ENCODE data around the gene COL28A1.

The COL28A1 gene

GRCh38 chr7:7354674-7355073 is 181.0 kb downstream of the COL28A1 start:
- Histone ChIP-seq H3K4me1 (ENCODE audit: low read depth, poor library complexity, severe bottlenecking) (no peaks in the 10 kb centered on the region), H3K4me2 (no peak overlapping the region), H3K79me2 (ENCODE audit: insufficient read depth, low read depth) (no peaks in the 10 kb centered on the region), H3K27ac (no peak overlapping the region), H3K36me3 (ENCODE audit: insufficient read depth) (no peaks in the 10 kb centered on the region), H4K20me1 (ENCODE audit: insufficient read depth) (no peaks in the 10 kb centered on the region), H3K9ac (no peak overlapping the region), H3K4me3 (IDR thresholded peaks at IDR 0.05; ENCODE audit: insufficient read depth, low read depth, low read length) (no peak overlapping the region), H3K27me3 (ENCODE audit: insufficient read depth, low read depth) (no peaks in the 10 kb centered on the region), H2AFZ (ENCODE audit: low read depth) (no peak overlapping the region)
- TF ChIP-seq CTCF (conservative IDR thresholded peaks at IDR 0.05; ENCODE audit: low read depth, low read length) = no peak

- Histone ChIP-seq H3K36me3 (ENCODE audit: insufficient read depth) (no peaks in the 10 kb centered on the region), H3K27me3 (ENCODE audit: insufficient read depth, low read depth) (no peaks in the 10 kb centered on the region), H3K4me3 (IDR thresholded peaks at IDR 0.05; ENCODE audit: insufficient read depth, low read depth, low read length) (no peak overlapping the region), H3K9ac (no peak overlapping the region), H2AFZ (ENCODE audit: low read depth) (no peak overlapping the region), H3K4me1 (ENCODE audit: low read depth, poor library complexity, severe bottlenecking) (no peaks in the 10 kb centered on the region), H3K4me2 (no peak overlapping the region), H4K20me1 (ENCODE audit: insufficient read depth) (no peaks in the 10 kb centered on the region), H3K79me2 (ENCODE audit: insufficient read depth, low read depth) (no peaks in the 10 kb centered on the region), H3K27ac (no peak overlapping the region)
- no peak for TF ChIP-seq CTCF (conservative IDR thresholded peaks at IDR 0.05; ENCODE audit: low read depth, low read length)
Observed at GRCh38 chr7:7352845-7353244, 182.8 kb downstream of the COL28A1 start.

- Histone ChIP-seq H3K4me1 (ENCODE audit: low read depth, poor library complexity, severe bottlenecking) (no peaks in the 10 kb centered on the region), H3K27ac (no peak overlapping the region), H3K79me2 (ENCODE audit: insufficient read depth, low read depth) (no peaks in the 10 kb centered on the region), H4K20me1 (ENCODE audit: insufficient read depth) (no peaks in the 10 kb centered on the region), H3K9ac (no peak overlapping the region), H3K36me3 (ENCODE audit: insufficient read depth) (no peaks in the 10 kb centered on the region), H2AFZ (ENCODE audit: low read depth) (no peak overlapping the region), H3K4me3 (IDR thresholded peaks at IDR 0.05; ENCODE audit: insufficient read depth, low read depth, low read length) (no peak overlapping the region), H3K27me3 (ENCODE audit: insufficient read depth, low read depth) (no peaks in the 10 kb centered on the region), H3K4me2 (no peak overlapping the region)
- no peak for TF ChIP-seq CTCF (conservative IDR thresholded peaks at IDR 0.05; ENCODE audit: low read depth, low read length)
Observed at GRCh38 chr7:7351832-7352231, 183.8 kb downstream of the COL28A1 start.

- Histone ChIP-seq H3K27me3 (ENCODE audit: insufficient read depth, low read depth) (no peaks in the 10 kb centered on the region), H3K79me2 (ENCODE audit: insufficient read depth, low read depth) (no peaks in the 10 kb centered on the region), H3K4me1 (ENCODE audit: low read depth, poor library complexity, severe bottlenecking) (no peaks in the 10 kb centered on the region), H4K20me1 (ENCODE audit: insufficient read depth) (no peaks in the 10 kb centered on the region), H3K9ac (no peak overlapping the region), H3K4me3 (IDR thresholded peaks at IDR 0.05; ENCODE audit: insufficient read depth, low read depth, low read length) (no peak overlapping the region), H3K4me2 (no peak overlapping the region), H3K36me3 (ENCODE audit: insufficient read depth) (no peaks in the 10 kb centered on the region), H2AFZ (ENCODE audit: low read depth) (no peak overlapping the region), H3K27ac (no peak overlapping the region)
- TF ChIP-seq CTCF (conservative IDR thresholded peaks at IDR 0.05; ENCODE audit: low read depth, low read length) = no peak
Observed at GRCh38 chr7:7351156-7351555, 184.5 kb downstream of the COL28A1 start.

GRCh38 chr7:7349156-7349555 is 186.5 kb downstream of the COL28A1 start:
- TF ChIP-seq CTCF (conservative IDR thresholded peaks at IDR 0.05; ENCODE audit: low read depth, low read length) = no peak
- Histone ChIP-seq H3K27me3 (ENCODE audit: insufficient read depth, low read depth) (no peaks in the 10 kb centered on the region), H3K4me1 (ENCODE audit: low read depth, poor library complexity, severe bottlenecking) (no peaks in the 10 kb centered on the region), H3K36me3 (ENCODE audit: insufficient read depth) (no peaks in the 10 kb centered on the region), H3K4me3 (IDR thresholded peaks at IDR 0.05; ENCODE audit: insufficient read depth, low read depth, low read length) (no peak overlapping the region), H3K4me2 (no peak overlapping the region), H2AFZ (ENCODE audit: low read depth) (no peak overlapping the region), H3K27ac (no peak overlapping the region), H3K79me2 (ENCODE audit: insufficient read depth, low read depth) (no peaks in the 10 kb centered on the region), H3K9ac (no peak overlapping the region), H4K20me1 (ENCODE audit: insufficient read depth) (no peaks in the 10 kb centered on the region)
